HEK293 (cell line): ENCODE measurements around the gene NOX1.

ENCODE experiments used
- CTCF ChIA-PET: fragments of 350-600 bp; formaldehyde crosslinking; extraction: SDS; loops from one replicate; lab custom pipeline; 2021; ENCODE audit warnings: antibody characterized with exemption; lab: Yijun Ruan, JAX
- POLR2A ChIA-PET: fragments of 300-600 bp; formaldehyde crosslinking; extraction: SDS; loops from one replicate; lab custom pipeline; 2020; ENCODE audit warnings: antibody characterized with exemption, inconsistent platforms; lab: Yijun Ruan, JAX
- H3K27ac ChIP-seq: fragments of 200-500 bp; sonication (Bioruptor generic); 2 replicates; pipeline ENCODE4 v1.5.1; 2014; ENCODE audit warnings: low read depth, low read length, control low read depth, inconsistent platforms; ENCODE audit errors: extremely low read depth
- H3K36me3 ChIP-seq, 2 experiments: fragments of 200-500 bp in 1 of 2; sonication (Bioruptor generic) in 1 of 2; 1 replicate in 1 of 2; 2 replicates in 1 of 2; pipeline ENCODE4 v1.5.1; 2014 to 2017; ENCODE audit warnings: inconsistent platforms in 2 of 2, low read length in 2 of 2; ENCODE audit not compliant: control insufficient read depth in 2 of 2, insufficient read depth in 1 of 2
- H3K4me1 ChIP-seq: fragments of 200-500 bp; sonication (Bioruptor generic); 2 replicates; pipeline ENCODE4 v1.5.1; 2014; ENCODE audit warnings: mild to moderate bottlenecking, low read length, inconsistent platforms; ENCODE audit not compliant: control insufficient read depth, insufficient read depth
- H3K4me3 ChIP-seq: 2 replicates; pipeline ENCODE4 v1.5.1; 2011; ENCODE audit warnings: low read depth, mild to moderate bottlenecking, control low read depth, low read length, moderate library complexity
- H3K9me3 ChIP-seq: fragments of 200-500 bp; sonication (Bioruptor generic); 2 replicates; pipeline ENCODE4 v1.5.1; 2014; ENCODE audit warnings: low read depth, low read length, inconsistent platforms; ENCODE audit not compliant: control insufficient read depth, insufficient read depth
- ATF2 ChIP-seq: fragments of 450-650 bp; formaldehyde crosslinking; IDR thresholded peaks from 2 replicates; pipeline ENCODE4 v1.5.1; 2016; ENCODE audit warnings: missing biosample characterization, missing genetic modification characterization, low read depth
- REPIN1 ChIP-seq: fragments of 450-650 bp; formaldehyde crosslinking; IDR thresholded peaks from 2 replicates; pipeline ENCODE4 v1.5.1; 2017; ENCODE audit warnings: missing biosample characterization, missing genetic modification characterization, low read depth
- REST ChIP-seq: fragments of 450-650 bp; formaldehyde crosslinking; IDR thresholded peaks from 2 replicates; pipeline ENCODE4 v1.5.1; 2016; ENCODE audit warnings: missing biosample characterization, missing genetic modification characterization
- ZFHX2 ChIP-seq: fragments of 450-650 bp; formaldehyde crosslinking; conservative IDR thresholded peaks from 2 replicates; pipeline ENCODE4 v1.5.1; 2016; ENCODE audit warnings: missing biosample characterization, missing genetic modification characterization
- ZNF2 ChIP-seq: fragments of 450-650 bp; formaldehyde crosslinking; IDR thresholded peaks from 2 replicates; pipeline ENCODE4 v1.5.1; 2016; ENCODE audit warnings: missing biosample characterization, missing genetic modification characterization
- ZNF266 ChIP-seq: fragments of 450-650 bp; formaldehyde crosslinking; IDR thresholded peaks from 2 replicates; pipeline ENCODE4 v1.5.1; 2016; ENCODE audit warnings: missing biosample characterization, missing genetic modification characterization, low read depth
- ZNF335 ChIP-seq: fragments of 450-650 bp; formaldehyde crosslinking; conservative IDR thresholded peaks from 2 replicates; pipeline ENCODE4 v1.5.1; 2016; ENCODE audit warnings: missing biosample characterization, missing genetic modification characterization
- ZNF362 ChIP-seq: fragments of 450-650 bp; formaldehyde crosslinking; IDR thresholded peaks from 2 replicates; pipeline ENCODE4 v1.5.1; 2016; ENCODE audit warnings: missing biosample characterization, missing genetic modification characterization
- ZNF488 ChIP-seq: fragments of 450-650 bp; formaldehyde crosslinking; IDR thresholded peaks from 2 replicates; pipeline ENCODE4 v1.5.1; 2016; ENCODE audit warnings: missing biosample characterization, missing genetic modification characterization
- ZNF555 ChIP-seq: fragments of 450-650 bp; formaldehyde crosslinking; conservative IDR thresholded peaks from 2 replicates; pipeline ENCODE4 v1.5.1; 2017; ENCODE audit warnings: missing biosample characterization, mild to moderate bottlenecking, missing genetic modification characterization, inconsistent platforms
- ZNF585B ChIP-seq: fragments of 450-650 bp; formaldehyde crosslinking; IDR thresholded peaks from 2 replicates; pipeline ENCODE4 v1.5.1; 2016; ENCODE audit warnings: missing biosample characterization, missing genetic modification characterization
- ZNF629 ChIP-seq: fragments of 450-650 bp; formaldehyde crosslinking; IDR thresholded peaks from 2 replicates; pipeline ENCODE4 v1.5.1; 2017; ENCODE audit warnings: missing biosample characterization, missing genetic modification characterization
- ZNF645 ChIP-seq: fragments of 450-650 bp; formaldehyde crosslinking; IDR thresholded peaks from 2 replicates; pipeline ENCODE4; 2016; ENCODE audit warnings: missing biosample characterization, missing genetic modification characterization
- ZNF658 ChIP-seq: fragments of 450-650 bp; formaldehyde crosslinking; IDR thresholded peaks from 2 replicates; pipeline ENCODE4; 2016; ENCODE audit warnings: missing biosample characterization, missing genetic modification characterization
- ZNF692 ChIP-seq: fragments of 450-650 bp; formaldehyde crosslinking; IDR thresholded peaks from 2 replicates; pipeline ENCODE4 v1.5.1; 2016; ENCODE audit warnings: missing biosample characterization, missing genetic modification characterization
- ZNF768 ChIP-seq: fragments of 450-650 bp; formaldehyde crosslinking; IDR thresholded peaks from 2 replicates; pipeline ENCODE4 v1.5.1; 2018; ENCODE audit warnings: missing biosample characterization, mild to moderate bottlenecking, missing genetic modification characterization
- ZNF776 ChIP-seq: fragments of 450-650 bp; formaldehyde crosslinking; IDR thresholded peaks from 2 replicates; pipeline ENCODE4 v1.5.0; 2017; ENCODE audit warnings: missing biosample characterization, missing genetic modification characterization, borderline replicate concordance

Gene NOX1

GRCh38 chrX:100863326-100863864 is 10.8 kb downstream of the NOX1 start:
- Histone ChIP-seq H3K27ac (no peak overlapping the region), H3K9me3 (no peaks in the 10 kb centered on the region), H3K36me3 (no peaks in the 10 kb centered on the region), H3K4me3 (no peak overlapping the region), H3K4me1 (no peaks in the 10 kb centered on the region)
- ChIA-PET POLR2A (no interaction called here), CTCF (no interaction called here)
- TF ChIP-seq ZNF335 (tag by site-specific recombination) (no peak), ZNF776 (tag by site-specific recombination) (no peak), ZNF488 (tag by site-specific recombination) (no peak), ZNF629 (tag by site-specific recombination) (no peak), ZNF585B (tag by site-specific recombination) (no peak), ZNF2 (tag by site-specific recombination) (no peak), ZNF645 (no peak), ZNF266 (tag by site-specific recombination) (no peak), ZNF692 (tag by site-specific recombination) (no peak), ZNF658 (tag by site-specific recombination) (no peak), ATF2 (tag by site-specific recombination) (no peak), ZNF362 (tag by site-specific recombination) (no peak), REPIN1 (no peak), ZNF768 (tag by site-specific recombination) (no peak)

GRCh38 chrX:100852810-100853209 is 21.3 kb downstream of the NOX1 start:
- H3K4me3 ChIP-seq, result no peak overlapping the region
- H3K27ac ChIP-seq, result no peak overlapping the region
- no peaks in the 10 kb centered on the region for H3K9me3 ChIP-seq
- H3K36me3 ChIP-seq, result no peaks in the 10 kb centered on the region
- no peaks in the 10 kb centered on the region for H3K4me1 ChIP-seq
- ChIA-PET CTCF (interaction anchor here (0.6 kb wide), 1 partner anchor 1159 kb away, joined by 3 read pairs; no protein-coding TSS in a partner anchor), POLR2A (no interaction called here)
- no peak for TF ChIP-seq REST
- no peak for TF ChIP-seq ZFHX2 (tag by site-specific recombination)
- TF ChIP-seq ZNF555 (tag by site-specific recombination), result no peak
